Astrocyte of the spinal cord (primary cell): ENCODE data around the gene TRIP4.

Experiments
- DNase-seq: peaks from one replicate; pipeline ENCODE4 v3.0.0; 2011; ENCODE audit warnings: low read depth, low spot score
- H3K4me3 ChIP-seq: 2 replicates; pipeline ENCODE4 v1.5.1; 2011; ENCODE audit warnings: low read depth, mild to moderate bottlenecking, low read length, moderate library complexity
- in situ Hi-C: cut with HindIII; loops from 2 replicates; pipeline ENCODE4 v1.10.0; 2017; ENCODE audit warnings: low sequenced_read_pairs
- TF ChIP-seq, protein P1 (sequence below): IDR thresholded peaks from 2 replicates; pipeline ENCODE4 v1.5.1; 2012; ENCODE audit warnings: low read depth, mild to moderate bottlenecking, low read length, inconsistent platforms

The TRIP4 gene

DNA sequence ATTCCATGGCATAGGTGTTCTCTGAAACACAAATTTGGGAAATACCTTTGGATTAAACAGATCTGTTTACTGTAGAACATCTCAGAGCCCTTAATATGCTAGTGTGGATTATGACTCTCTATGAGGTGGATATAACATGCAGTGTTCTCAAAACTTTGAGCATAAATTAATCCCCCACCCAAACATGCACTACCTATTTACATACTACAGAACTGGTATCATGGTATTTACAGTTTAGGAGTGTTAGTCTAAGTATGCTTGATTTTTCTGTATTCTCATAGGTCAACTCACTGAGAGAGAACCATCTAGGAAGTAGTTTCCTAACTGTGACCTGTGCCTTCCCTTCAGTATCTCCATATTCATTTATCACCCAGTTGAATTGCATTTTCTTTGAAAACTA is 41.8 kb downstream of the TRIP4 start:
- H3K4me3 ChIP-seq = no peak overlapping the region
- no peak for DNase-seq
- in situ Hi-C loops = no loop called here
- TF ChIP-seq, protein P1, sequence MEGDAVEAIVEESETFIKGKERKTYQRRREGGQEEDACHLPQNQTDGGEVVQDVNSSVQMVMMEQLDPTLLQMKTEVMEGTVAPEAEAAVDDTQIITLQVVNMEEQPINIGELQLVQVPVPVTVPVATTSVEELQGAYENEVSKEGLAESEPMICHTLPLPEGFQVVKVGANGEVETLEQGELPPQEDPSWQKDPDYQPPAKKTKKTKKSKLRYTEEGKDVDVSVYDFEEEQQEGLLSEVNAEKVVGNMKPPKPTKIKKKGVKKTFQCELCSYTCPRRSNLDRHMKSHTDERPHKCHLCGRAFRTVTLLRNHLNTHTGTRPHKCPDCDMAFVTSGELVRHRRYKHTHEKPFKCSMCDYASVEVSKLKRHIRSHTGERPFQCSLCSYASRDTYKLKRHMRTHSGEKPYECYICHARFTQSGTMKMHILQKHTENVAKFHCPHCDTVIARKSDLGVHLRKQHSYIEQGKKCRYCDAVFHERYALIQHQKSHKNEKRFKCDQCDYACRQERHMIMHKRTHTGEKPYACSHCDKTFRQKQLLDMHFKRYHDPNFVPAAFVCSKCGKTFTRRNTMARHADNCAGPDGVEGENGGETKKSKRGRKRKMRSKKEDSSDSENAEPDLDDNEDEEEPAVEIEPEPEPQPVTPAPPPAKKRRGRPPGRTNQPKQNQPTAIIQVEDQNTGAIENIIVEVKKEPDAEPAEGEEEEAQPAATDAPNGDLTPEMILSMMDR = no peak

DNA sequence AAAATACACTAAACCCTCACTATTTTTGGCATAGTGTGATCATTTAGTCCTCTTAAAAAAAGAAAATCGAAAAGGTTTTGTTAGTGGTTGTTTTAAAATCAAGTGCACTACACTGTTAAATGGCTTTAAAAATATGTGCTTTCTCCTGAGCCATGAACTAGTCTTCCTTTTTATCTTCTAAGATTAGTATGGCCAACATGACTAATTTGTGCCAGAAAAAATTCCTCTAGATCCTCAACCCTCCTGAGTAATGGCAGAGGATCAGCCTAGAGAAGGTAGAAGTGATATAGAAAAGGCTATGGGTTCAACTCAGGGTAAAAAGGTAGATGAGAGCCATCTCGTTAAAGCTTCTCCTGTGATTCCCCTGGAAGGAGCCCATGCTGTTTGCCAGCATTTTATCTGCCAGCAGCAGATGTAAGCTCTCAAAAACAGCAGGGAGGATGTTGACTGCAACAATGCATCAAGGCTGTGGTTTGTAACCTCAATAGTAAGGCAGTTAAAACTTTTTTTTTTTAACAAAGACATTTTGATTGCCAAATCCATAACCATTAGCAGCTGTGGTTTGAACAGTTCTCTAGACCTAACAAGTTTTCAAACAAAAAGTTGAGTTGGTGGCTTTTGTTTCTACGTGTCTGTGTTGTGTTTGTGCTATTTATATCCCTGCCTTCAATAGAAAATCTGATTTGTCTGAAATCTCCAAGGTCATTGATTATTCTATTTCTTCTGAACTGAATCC is 42.5 kb downstream of the TRIP4 start:
- H3K4me3 ChIP-seq = no peak overlapping the region
- in situ Hi-C loops = no loop called here
- DNase-seq = peak; percentile 95
- TF ChIP-seq, protein P1 = no peak

DNA sequence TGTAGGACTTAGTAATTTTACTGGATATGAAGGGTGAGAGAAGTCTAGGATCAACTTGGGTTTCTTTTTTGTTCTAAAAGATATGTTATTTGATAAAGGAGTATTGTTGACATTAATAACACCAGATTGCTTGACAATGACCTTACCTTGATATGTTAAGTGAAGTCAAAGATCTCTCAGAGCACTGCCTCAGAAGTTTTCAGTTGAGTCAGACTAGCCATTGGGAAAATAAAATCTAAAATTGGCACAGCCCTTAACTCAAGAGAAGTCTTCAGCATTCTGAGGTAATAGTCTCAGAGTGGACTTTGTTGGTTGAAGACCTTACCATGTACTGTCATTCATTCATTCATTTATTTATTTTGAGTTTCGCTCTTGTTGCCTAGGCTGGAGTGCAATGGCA is 50.3 kb downstream of the TRIP4 start:
- no peak for DNase-seq
- H3K4me3 ChIP-seq = no peak overlapping the region
- TF ChIP-seq, protein P1 = no peak
- in situ Hi-C loops = no loop called here

DNA sequence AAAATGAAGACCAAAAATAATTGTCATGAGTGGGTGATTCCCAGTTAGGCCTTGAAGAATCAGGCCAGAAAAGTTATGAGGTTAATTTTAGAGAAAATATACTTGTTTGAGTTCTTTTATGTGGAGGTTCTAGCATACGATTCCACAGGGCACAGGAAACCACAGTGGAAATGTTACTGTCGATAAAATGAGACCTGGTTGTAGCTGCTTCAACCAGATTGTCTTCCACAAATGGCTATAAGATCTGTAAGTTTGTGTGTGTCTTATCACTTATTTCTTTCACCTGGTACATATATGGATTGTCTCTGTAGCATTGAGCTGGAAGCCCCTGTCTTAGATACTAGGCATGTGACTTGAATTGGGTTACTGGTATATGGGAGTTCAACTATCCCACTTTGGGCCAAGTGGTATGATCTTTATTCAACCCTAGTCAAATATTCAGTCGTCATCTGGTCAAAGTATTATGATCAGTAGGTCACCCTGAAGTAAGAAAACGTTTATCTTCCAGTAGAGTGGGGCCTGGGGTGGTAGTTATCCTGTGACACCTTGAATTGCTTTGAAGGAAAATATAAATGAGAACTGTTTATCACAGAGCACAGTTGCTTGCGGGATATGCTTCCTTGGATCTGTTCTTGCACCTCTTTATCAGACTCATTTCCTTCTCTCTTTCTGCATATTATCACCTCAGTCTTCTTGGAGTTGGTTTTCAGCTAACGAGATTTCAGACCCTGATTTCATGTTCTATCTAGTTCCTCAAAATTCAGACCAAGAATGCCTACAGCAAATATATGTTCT is 51.2 kb downstream of the TRIP4 start:
- DNase-seq = no peak
- TF ChIP-seq, protein P1 = no peak
- H3K4me3 ChIP-seq = no peak overlapping the region
- in situ Hi-C loops = no loop called here

DNA sequence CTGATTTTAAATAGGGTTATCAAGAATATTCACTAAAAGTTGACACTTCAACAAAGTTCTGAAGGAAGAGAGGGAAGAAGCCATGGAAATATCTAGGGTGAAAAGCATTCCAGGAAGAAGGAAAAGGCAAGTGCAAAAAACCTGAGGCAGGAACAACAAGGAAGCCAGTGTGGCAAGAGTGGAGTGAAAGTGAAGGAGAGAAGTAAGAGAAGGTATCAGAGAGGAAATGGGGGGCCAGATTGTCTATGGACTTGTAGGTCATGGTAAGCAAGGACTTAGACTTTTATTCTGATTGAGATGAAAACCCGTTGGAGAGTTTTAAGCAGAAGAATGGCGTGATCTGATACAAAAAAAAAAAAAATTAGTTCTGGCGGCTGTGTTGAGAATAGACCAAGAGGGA is 54.2 kb downstream of the TRIP4 start:
- DNase-seq = no peak
- in situ Hi-C loops = no loop called here
- TF ChIP-seq, protein P1 = no peak
- H3K4me3 ChIP-seq = no peak overlapping the region

DNA sequence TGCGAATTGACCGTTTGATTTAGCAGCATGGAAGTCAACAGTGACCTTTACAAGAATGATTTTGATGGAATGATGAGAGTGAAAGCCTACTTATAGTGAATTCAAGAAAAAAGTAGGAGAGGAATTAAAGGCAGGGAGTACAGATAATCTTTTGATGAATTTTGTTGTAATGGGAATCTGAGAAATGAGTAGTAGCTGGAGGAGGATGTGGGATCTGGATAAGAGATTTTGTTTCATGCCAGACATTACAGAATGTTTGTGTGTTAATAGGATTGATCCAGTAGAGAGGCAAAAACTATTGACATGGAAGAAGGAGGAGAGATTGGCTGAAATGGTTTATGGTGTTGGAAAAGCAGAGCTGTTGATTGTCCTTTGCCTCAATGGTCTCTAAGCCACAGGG is 55.4 kb downstream of the TRIP4 start:
- DNase-seq = no peak
- in situ Hi-C loops = no loop called here
- H3K4me3 ChIP-seq = no peak overlapping the region
- TF ChIP-seq, protein P1 = no peak
